ENCODE data around the gene MAST2.

DNA sequence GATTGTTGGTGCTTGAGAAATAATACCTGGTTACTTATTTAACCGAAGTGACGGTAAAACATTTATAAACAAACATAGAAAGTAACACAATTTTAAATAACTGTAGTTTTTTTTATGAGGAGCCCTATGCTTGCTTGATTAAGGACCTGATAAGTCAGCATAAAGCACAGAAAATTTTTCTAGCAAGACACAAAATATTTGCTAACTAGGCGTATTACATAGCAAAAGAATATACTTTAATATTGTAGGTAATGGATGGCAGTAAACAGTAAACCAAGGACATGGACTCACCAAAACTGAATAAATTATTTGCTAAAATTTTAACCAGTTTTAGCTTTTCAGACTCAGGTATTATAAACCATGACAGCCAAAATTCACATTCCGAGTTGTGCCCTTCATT is 90.9 kb downstream of the MAST2 start:
- TF ChIP-seq, protein P1, sequence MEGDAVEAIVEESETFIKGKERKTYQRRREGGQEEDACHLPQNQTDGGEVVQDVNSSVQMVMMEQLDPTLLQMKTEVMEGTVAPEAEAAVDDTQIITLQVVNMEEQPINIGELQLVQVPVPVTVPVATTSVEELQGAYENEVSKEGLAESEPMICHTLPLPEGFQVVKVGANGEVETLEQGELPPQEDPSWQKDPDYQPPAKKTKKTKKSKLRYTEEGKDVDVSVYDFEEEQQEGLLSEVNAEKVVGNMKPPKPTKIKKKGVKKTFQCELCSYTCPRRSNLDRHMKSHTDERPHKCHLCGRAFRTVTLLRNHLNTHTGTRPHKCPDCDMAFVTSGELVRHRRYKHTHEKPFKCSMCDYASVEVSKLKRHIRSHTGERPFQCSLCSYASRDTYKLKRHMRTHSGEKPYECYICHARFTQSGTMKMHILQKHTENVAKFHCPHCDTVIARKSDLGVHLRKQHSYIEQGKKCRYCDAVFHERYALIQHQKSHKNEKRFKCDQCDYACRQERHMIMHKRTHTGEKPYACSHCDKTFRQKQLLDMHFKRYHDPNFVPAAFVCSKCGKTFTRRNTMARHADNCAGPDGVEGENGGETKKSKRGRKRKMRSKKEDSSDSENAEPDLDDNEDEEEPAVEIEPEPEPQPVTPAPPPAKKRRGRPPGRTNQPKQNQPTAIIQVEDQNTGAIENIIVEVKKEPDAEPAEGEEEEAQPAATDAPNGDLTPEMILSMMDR (IDR thresholded peaks at IDR 0.05) = no peak
- TF ChIP-seq POLR2A (IDR thresholded peaks at IDR 0.05) = no peak
- TF ChIP-seq POLR2AphosphoS5 (IDR thresholded peaks at IDR 0.05) = no peak

Data from prostate gland (tissue), 2 donors.